GM18505 (cell line): ENCODE data around the gene EVC2.

ENCODE experiments used
- ATAC-seq: cut with Tn5 transposase; IDR thresholded peaks from one replicate; pipeline ENCODE4 v1.9.1; 2021; ENCODE audit not compliant: unreplicated experiment
- POLR2A ChIP-seq: IDR thresholded peaks from 4 replicates; pipeline ENCODE4 v1.6.1; 2011; ENCODE audit warnings: borderline replicate concordance; ENCODE audit not compliant: insufficient read depth, insufficient read length; ENCODE audit errors: extremely low read depth

Gene EVC2

GRCh38 chr4:5632571-5632970 lies 75.8 kb downstream of the EVC2 start:
- ATAC-seq: no peak
- TF ChIP-seq POLR2A: no peak

GRCh38 chr4:5632066-5632440 lies 76.3 kb downstream of the EVC2 start:
- no peak for ATAC-seq

GRCh38 chr4:5631352-5632065 lies 76.8 kb downstream of the EVC2 start:
- no peak for ATAC-seq
- TF ChIP-seq POLR2A: no peak

More at GRCh38 chr4:5632066-5632440, 76.3 kb downstream of the EVC2 start:
- no peak for TF ChIP-seq POLR2A

- no peak for ATAC-seq
- TF ChIP-seq POLR2A: no peak
Observed at GRCh38 chr4:5630762-5631161, 77.6 kb downstream of the EVC2 start.

GRCh38 chr4:5629542-5629941 lies 78.8 kb downstream of the EVC2 start:
- TF ChIP-seq POLR2A: no peak
- no peak for ATAC-seq

GRCh38 chr4:5626913-5627312 lies 81.4 kb downstream of the EVC2 start:
- no peak for TF ChIP-seq POLR2A
- ATAC-seq: no peak

- no peak for TF ChIP-seq POLR2A
- no peak for ATAC-seq
Observed at GRCh38 chr4:5622596-5622995, 85.8 kb downstream of the EVC2 start.

- ATAC-seq: no peak
- no peak for TF ChIP-seq POLR2A
Observed at GRCh38 chr4:5619913-5620625, 88.3 kb downstream of the EVC2 start.

- no peak for ATAC-seq
- no peak for TF ChIP-seq POLR2A
Observed at GRCh38 chr4:5618051-5618960, 90.1 kb downstream of the EVC2 start.

- no peak for ATAC-seq
- TF ChIP-seq POLR2A: no peak
Observed at GRCh38 chr4:5616331-5616950, 91.9 kb downstream of the EVC2 start.

GRCh38 chr4:5615496-5616075 lies 92.8 kb downstream of the EVC2 start:
- no peak for TF ChIP-seq POLR2A

GRCh38 chr4:5611750-5612149 lies 96.6 kb downstream of the EVC2 start:
- ATAC-seq: no peak
- TF ChIP-seq POLR2A: no peak

More at GRCh38 chr4:5615496-5616075, 92.8 kb downstream of the EVC2 start:
- no peak for ATAC-seq
